ENCODE results near the gene ADAM10.

DNA sequence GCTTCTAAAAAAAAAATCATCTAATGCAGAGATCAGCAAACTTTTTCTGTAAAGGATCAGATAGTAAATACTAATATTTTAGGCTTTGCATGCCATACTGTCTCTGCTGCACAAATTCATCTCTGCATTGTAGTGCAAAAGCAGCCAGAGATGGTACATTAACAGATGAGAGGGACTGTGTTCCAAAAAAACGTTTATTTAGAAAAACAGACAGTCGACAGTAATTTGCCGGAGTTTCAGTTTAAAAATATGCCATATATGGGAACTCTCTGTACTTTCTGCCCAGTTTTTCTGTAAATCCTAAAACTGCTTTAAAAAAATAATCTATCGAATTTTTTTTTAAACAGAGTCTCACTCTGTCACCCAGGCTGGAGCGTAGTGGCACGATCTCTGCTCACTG lies 35.8 kb upstream of the ADAM10 start:
- TF ChIP-seq YY1 (IDR thresholded peaks at IDR 0.05; ENCODE audit: insufficient read depth, insufficient read length) (no peak), SUZ12 (IDR thresholded peaks at IDR 0.05; ENCODE audit: extremely low read depth, insufficient read depth, insufficient read length) (no peak)

Data from NT2/D1 (cell line).